GM19467 (cell line): Measurements from ENCODE around the gene LILRA6.
"Not testable (repeated sequence)": the region's sequence is repeated elsewhere in the genome, so short reads cannot be mapped to it uniquely, and the experiment has no call there.

Experiments used
- ATAC-seq: cut with Tn5 transposase; IDR thresholded peaks from one replicate; pipeline ENCODE4 v1.9.1; 2021; ENCODE audit warnings: mild to moderate bottlenecking, moderate library complexity; ENCODE audit not compliant: unreplicated experiment

The LILRA6 gene

GRCh38 chr19:54209811-54210494 is 32.6 kb downstream of the LILRA6 start:
- ATAC-seq, result no peak

GRCh38 chr19:54209058-54209810 is 33.4 kb downstream of the LILRA6 start:
- no peak for ATAC-seq

GRCh38 chr19:54208784-54209057 is 33.9 kb downstream of the LILRA6 start:
- ATAC-seq, result no peak

- peak; percentile 33 for ATAC-seq
These were observed 34.4 kb downstream of the LILRA6 start for GRCh38 chr19:54207983-54208783.

GRCh38 chr19:54207676-54207982 is 35.0 kb downstream of the LILRA6 start:
- no peak for ATAC-seq

GRCh38 chr19:54207193-54207592 is 35.4 kb downstream of the LILRA6 start:
- not testable (repeated sequence) for ATAC-seq

- no peak for ATAC-seq
These were observed 35.8 kb downstream of the LILRA6 start for GRCh38 chr19:54206831-54207177.

- ATAC-seq, result no peak
These were observed 36.4 kb downstream of the LILRA6 start for GRCh38 chr19:54206030-54206830.

- no peak for ATAC-seq
These were observed 37.7 kb downstream of the LILRA6 start for GRCh38 chr19:54204767-54205468.

GRCh38 chr19:54203151-54203611 is 39.4 kb downstream of the LILRA6 start:
- no peak for ATAC-seq

GRCh38 chr19:54201980-54202379 is 40.6 kb downstream of the LILRA6 start:
- ATAC-seq, result no peak

- no peak for ATAC-seq
These were observed 41.4 kb downstream of the LILRA6 start for GRCh38 chr19:54201172-54201701.

- ATAC-seq, result no peak
These were observed 43.2 kb downstream of the LILRA6 start for GRCh38 chr19:54199401-54199800.

GRCh38 chr19:54197121-54197520 is 45.5 kb downstream of the LILRA6 start:
- ATAC-seq, result no peak

- no peak for ATAC-seq
These were observed 46.1 kb downstream of the LILRA6 start for GRCh38 chr19:54196536-54196935.

- ATAC-seq, result not testable (repeated sequence)
These were observed 48.1 kb downstream of the LILRA6 start for GRCh38 chr19:54194463-54194862.

GRCh38 chr19:54193011-54193410 is 49.6 kb downstream of the LILRA6 start:
- no peak for ATAC-seq

GRCh38 chr19:54191811-54192453 is 50.7 kb downstream of the LILRA6 start:
- no peak for ATAC-seq

GRCh38 chr19:54191011-54191810 is 51.4 kb downstream of the LILRA6 start, which contains the start of gene TSEN34:
Gene TSEN34, plus strand, starts transcription at chr19:54191308. Its CDS starts 57 bp downstream, at chr19:54191365.
- peak; percentile 20 for ATAC-seq
